H9 (cell line): ENCODE measurements around the gene WT1. TPM values are rescaled to one million over a fixed set of nuclear protein-coding genes. Genes with fewer than 3 reads are reported as not detected.

Source experiments
- DNase-seq: peaks from one replicate; pipeline ENCODE4 v3.0.0-alpha.2; 2017
- H2AFZ ChIP-seq: one replicate; pipeline ENCODE4 v1.6.1; 2013; ENCODE audit warnings: mild to moderate bottlenecking, low read length, control low read depth, moderate library complexity
- H2AK5ac ChIP-seq: 2 replicates; pipeline ENCODE4 v1.6.1; 2013; ENCODE audit warnings: low read length, control low read depth, mixed read lengths; ENCODE audit not compliant: insufficient read length
- H2BK120ac ChIP-seq: one replicate; pipeline ENCODE4 v1.6.1; 2013; ENCODE audit warnings: low read depth, mild to moderate bottlenecking, low read length, control low read depth, inconsistent platforms; ENCODE audit not compliant: poor library complexity, severe bottlenecking
- H2BK12ac ChIP-seq: 2 replicates; pipeline ENCODE4 v1.6.1; 2013; ENCODE audit warnings: low read length, control low read depth, mixed read lengths, low read depth; ENCODE audit not compliant: insufficient read length
- H2BK15ac ChIP-seq: 2 replicates; pipeline ENCODE4 v1.6.1; 2013; ENCODE audit warnings: low read depth, low read length, control low read depth
- H2BK20ac ChIP-seq: one replicate; pipeline ENCODE4 v1.6.1; 2013; ENCODE audit warnings: low read depth, mild to moderate bottlenecking, low read length, control low read depth, inconsistent platforms; ENCODE audit not compliant: poor library complexity, severe bottlenecking
- H2BK5ac ChIP-seq: 2 replicates; pipeline ENCODE4 v1.6.1; 2013; ENCODE audit warnings: low read length, control low read depth, mixed read lengths; ENCODE audit not compliant: insufficient read length
- H3K14ac ChIP-seq: 2 replicates; pipeline ENCODE4 v1.6.1; 2013; ENCODE audit warnings: low read length, control low read depth; ENCODE audit not compliant: insufficient read depth
- H3K18ac ChIP-seq: 2 replicates; pipeline ENCODE4 v1.6.1; 2013; ENCODE audit warnings: low read depth, mild to moderate bottlenecking, mixed read lengths, low read length, control low read depth; ENCODE audit not compliant: insufficient read length
- H3K23ac ChIP-seq: 2 replicates; pipeline ENCODE4 v1.6.1; 2013; ENCODE audit warnings: low read length, control low read depth, mixed read lengths, low read depth; ENCODE audit not compliant: insufficient read length
- H3K23me2 ChIP-seq: 2 replicates; pipeline ENCODE4 v1.6.1; 2013; ENCODE audit warnings: low read depth, mild to moderate bottlenecking, mixed read lengths, low read length, control low read depth; ENCODE audit not compliant: insufficient read length, poor library complexity, severe bottlenecking
- H3K27ac ChIP-seq: 2 replicates; pipeline ENCODE4 v1.5.1; 2013; ENCODE audit warnings: low read length, control low read depth, mixed read lengths, low read depth; ENCODE audit not compliant: insufficient read length
- H3K27me3 ChIP-seq: 2 replicates; pipeline ENCODE4 v1.6.1; 2013; ENCODE audit warnings: low read length, control low read depth, inconsistent platforms; ENCODE audit not compliant: insufficient read depth
- H3K4ac ChIP-seq: 2 replicates; pipeline ENCODE4 v1.6.1; 2013; ENCODE audit warnings: low read depth, mild to moderate bottlenecking, control low read depth, inconsistent platforms, low read length, moderate library complexity
- H3K4me1 ChIP-seq: 2 replicates; pipeline ENCODE4 v1.6.1; 2013; ENCODE audit warnings: low read length, control low read depth, inconsistent platforms; ENCODE audit not compliant: insufficient read depth
- H3K4me2 ChIP-seq: 2 replicates; pipeline ENCODE4 v1.6.1; 2013; ENCODE audit warnings: low read length, control low read depth, mixed read lengths; ENCODE audit not compliant: insufficient read length, insufficient read depth
- H3K56ac ChIP-seq: 2 replicates; pipeline ENCODE4 v1.6.1; 2013; ENCODE audit warnings: low read depth, mild to moderate bottlenecking, mixed read lengths, low read length, control low read depth; ENCODE audit not compliant: insufficient read length
- H3K79me1 ChIP-seq: 2 replicates; pipeline ENCODE4 v1.6.1; 2013; ENCODE audit warnings: low read depth, mild to moderate bottlenecking, moderate library complexity, low read length, control low read depth, inconsistent platforms; ENCODE audit not compliant: insufficient read depth, poor library complexity, severe bottlenecking
- H3K79me2 ChIP-seq: 2 replicates; pipeline ENCODE4 v1.6.1; 2013; ENCODE audit warnings: low read length, control low read depth, inconsistent platforms; ENCODE audit not compliant: insufficient read depth
- H3K9ac ChIP-seq: 2 replicates; pipeline ENCODE4 v1.6.1; 2013; ENCODE audit warnings: low read length, control low read depth, mixed read lengths; ENCODE audit not compliant: insufficient read length; ENCODE audit errors: extremely low read depth
- H3K9me3 ChIP-seq: one replicate; pipeline ENCODE4 v1.6.1; 2013; ENCODE audit warnings: low read depth, low read length, inconsistent platforms; ENCODE audit not compliant: control insufficient read depth
- H3T11ph ChIP-seq: one replicate; pipeline ENCODE4 v1.6.1; 2013; ENCODE audit warnings: mild to moderate bottlenecking, low read length, control low read depth, inconsistent platforms
- H4K20me1 ChIP-seq: one replicate; pipeline ENCODE4 v1.6.1; 2013; ENCODE audit not compliant: control insufficient read depth, insufficient read length, insufficient read depth
- H4K5ac ChIP-seq: 2 replicates; pipeline ENCODE4 v1.6.1; 2013; ENCODE audit warnings: low read depth, mild to moderate bottlenecking, mixed read lengths, low read length, control low read depth; ENCODE audit not compliant: insufficient read length
- H4K8ac ChIP-seq: replicated peaks from 2 replicates; pipeline ENCODE4 v1.6.1; 2013; ENCODE audit warnings: low read length, control low read depth, mixed read lengths, low read depth; ENCODE audit not compliant: insufficient read length
- H4K91ac ChIP-seq: 2 replicates; pipeline ENCODE4 v1.6.1; 2013; ENCODE audit warnings: low read depth, mild to moderate bottlenecking, moderate library complexity, mixed read lengths, low read length, control low read depth; ENCODE audit not compliant: insufficient read length
- H3K27ac Mint-ChIP-seq, 3 experiments: 2 replicates in 2 of 3; 3 replicates in 1 of 3; pipeline ENCODE4 v1.8.0; 2020 to 2021; ENCODE audit warnings: mixed read lengths in 3 of 3, mild to moderate bottlenecking in 1 of 3, moderate library complexity in 1 of 3
- H3K27me3 Mint-ChIP-seq: 2 replicates; pipeline ENCODE4 v1.8.0; 2021; ENCODE audit warnings: low read depth, mild to moderate bottlenecking, moderate library complexity, mixed read lengths
- H3K36me3 Mint-ChIP-seq, 3 experiments: 2 replicates in 2 of 3; 3 replicates in 1 of 3; pipeline ENCODE4 v1.8.0; 2020 to 2021; ENCODE audit warnings: low read depth in 3 of 3, mixed read lengths in 3 of 3; ENCODE audit not compliant: insufficient read depth in 1 of 3
- H3K4me1 Mint-ChIP-seq, 2 experiments: 2 replicates each; pipeline ENCODE4 v1.8.0; 2020; ENCODE audit warnings: mixed read lengths in 2 of 2
- H3K4me3 Mint-ChIP-seq, 2 experiments: 2 replicates in 1 of 2; 3 replicates in 1 of 2; pipeline ENCODE4 v1.8.0; 2020 to 2021; ENCODE audit warnings: mild to moderate bottlenecking in 2 of 2, mixed read lengths in 2 of 2, moderate library complexity in 1 of 2
- H3K9me3 Mint-ChIP-seq, 2 experiments: 2 replicates in 1 of 2; 3 replicates in 1 of 2; pipeline ENCODE4 v1.8.0; 2020; ENCODE audit warnings: mild to moderate bottlenecking in 2 of 2, mixed read lengths in 2 of 2, moderate library complexity in 1 of 2
- WGBS: extraction: QIAGEN DNeasy Blood & Tissue Kit; methylation state at CpG from one replicate; pipeline ENCODE4 v1.1.7; 2013; ENCODE audit warnings: missing lambda C conversion rate, low lambda C conversion rate, mixed read lengths; ENCODE audit not compliant: insufficient read length; ENCODE audit errors: extremely low coverage; 5-methylcytosine and 5-hydroxymethylcytosine counted together
- total RNA-seq: library from RNA; stranded (reverse); gene quantifications from 2 replicates; pipeline ENCODE4 v1.2.1, GENCODE V29; 2021
- TF ChIP-seq, protein P1 (sequence below): fragments of 200-600 bp; sonication (generic); conservative IDR thresholded peaks from 3 replicates; pipeline ENCODE4 v1.8.0; 2021; ENCODE audit warnings: antibody characterized with exemption, mild to moderate bottlenecking

WT1 gene
- total RNA-seq, 1 experiment from 2014 or later: 0.20 TPM

DNA sequence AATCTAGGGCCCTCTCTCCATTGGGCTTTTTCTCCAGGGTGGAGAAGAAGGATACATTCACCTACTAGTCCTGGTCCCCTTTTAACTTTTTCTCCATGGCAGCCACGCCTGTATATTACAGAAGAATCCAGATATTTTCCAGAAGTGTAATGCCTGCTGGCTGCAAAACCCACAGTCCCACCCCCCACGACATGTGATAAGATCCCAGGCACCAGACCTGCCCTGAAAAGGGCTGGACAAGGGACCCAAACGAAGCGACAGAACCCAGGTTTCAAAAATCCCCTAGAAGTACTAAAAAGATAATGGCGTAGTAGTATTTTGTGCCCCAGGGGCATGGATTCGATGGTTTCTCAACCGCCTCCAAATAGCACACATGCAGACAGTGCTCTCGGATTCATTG is 2.8 kb downstream of the WT1 start:
- Histone ChIP-seq H3K79me2 (no peaks in the 10 kb centered on the region), H4K20me1 (no peaks in the 10 kb centered on the region), H3K56ac (no peak overlapping the region), H3T11ph (no peak overlapping the region), H3K9ac (no peak overlapping the region), H3K27ac (no peak overlapping the region), H3K79me1 (no peaks in the 10 kb centered on the region), H2BK15ac (no peak overlapping the region), H4K91ac (no peak overlapping the region), H3K9me3 (no peaks in the 10 kb centered on the region), H2AFZ (no peak overlapping the region), H2BK120ac (no peak overlapping the region), H2BK5ac (no peak overlapping the region), H4K5ac (no peak overlapping the region), H3K4ac (no peak overlapping the region), H3K23me2 (peaks cover 9% of the 10 kb centered on the region), H3K14ac (no peak overlapping the region), H3K23ac (no peak overlapping the region), H3K4me1 (peaks cover 3% of the 10 kb centered on the region; the same call in 1 of the 2 replicates), H2AK5ac (no peak overlapping the region), H4K8ac (no peak overlapping the region), H3K4me2 (no peak overlapping the region), H2BK12ac (no peak overlapping the region), H2BK20ac (no peak overlapping the region), H3K18ac (no peak overlapping the region), H3K27me3 (peaks cover 93% of the 10 kb centered on the region)
- Mint-ChIP-seq H3K4me1 (peaks cover 46 to 53% of the 10 kb centered on the region in 2 experiments), H3K27ac (no peak overlapping the region), H3K36me3 (no peaks in the 10 kb centered on the region; a peak in 1 of 7 replicates), H3K4me3 (peak overlapping the region in 1 of 2 experiments; percentile 63; a peak in 2 of 5 replicates), H3K27me3 (peaks cover 98% of the 10 kb centered on the region), H3K9me3 (peaks cover 4 to 7% of the 10 kb centered on the region in 2 experiments; a peak in 4 of 5 replicates)
- WGBS: no CpG with 5 or more reads among the region's 8 CpGs
- TF ChIP-seq, protein P1, sequence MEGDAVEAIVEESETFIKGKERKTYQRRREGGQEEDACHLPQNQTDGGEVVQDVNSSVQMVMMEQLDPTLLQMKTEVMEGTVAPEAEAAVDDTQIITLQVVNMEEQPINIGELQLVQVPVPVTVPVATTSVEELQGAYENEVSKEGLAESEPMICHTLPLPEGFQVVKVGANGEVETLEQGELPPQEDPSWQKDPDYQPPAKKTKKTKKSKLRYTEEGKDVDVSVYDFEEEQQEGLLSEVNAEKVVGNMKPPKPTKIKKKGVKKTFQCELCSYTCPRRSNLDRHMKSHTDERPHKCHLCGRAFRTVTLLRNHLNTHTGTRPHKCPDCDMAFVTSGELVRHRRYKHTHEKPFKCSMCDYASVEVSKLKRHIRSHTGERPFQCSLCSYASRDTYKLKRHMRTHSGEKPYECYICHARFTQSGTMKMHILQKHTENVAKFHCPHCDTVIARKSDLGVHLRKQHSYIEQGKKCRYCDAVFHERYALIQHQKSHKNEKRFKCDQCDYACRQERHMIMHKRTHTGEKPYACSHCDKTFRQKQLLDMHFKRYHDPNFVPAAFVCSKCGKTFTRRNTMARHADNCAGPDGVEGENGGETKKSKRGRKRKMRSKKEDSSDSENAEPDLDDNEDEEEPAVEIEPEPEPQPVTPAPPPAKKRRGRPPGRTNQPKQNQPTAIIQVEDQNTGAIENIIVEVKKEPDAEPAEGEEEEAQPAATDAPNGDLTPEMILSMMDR: no peak
- no peak for DNase-seq
